HEK293T (cell line): Measurements from ENCODE around the gene TMUB1.

Experiments used
- CTCF ChIA-PET: fragments of 350-600 bp; formaldehyde crosslinking; extraction: SDS; loops from one replicate; lab custom pipeline; 2021; ENCODE audit warnings: antibody characterized with exemption, inconsistent platforms; lab: Yijun Ruan, JAX
- POLR2A ChIA-PET: fragments of 350-600 bp; formaldehyde crosslinking; extraction: SDS; loops from one replicate; lab custom pipeline; 2020; ENCODE audit warnings: antibody characterized with exemption, inconsistent platforms; lab: Yijun Ruan, JAX
- DNase-seq: peaks from one replicate; pipeline ENCODE4 v3.0.0; 2012; ENCODE audit warnings: mixed read lengths; ENCODE audit errors: extremely low spot score
- ARNT ChIP-seq: fragments of 450-650 bp; IDR thresholded peaks from 2 replicates; pipeline ENCODE4 v1.6.1; 2017; ENCODE audit warnings: mild to moderate bottlenecking
- BHLHE40 ChIP-seq: fragments of 450-650 bp; IDR thresholded peaks from 2 replicates; pipeline ENCODE4 v1.6.1; 2016; ENCODE audit warnings: mild to moderate bottlenecking, moderate library complexity, borderline replicate concordance
- CTBP1 ChIP-seq: fragments of 450-650 bp; IDR thresholded peaks from 2 replicates; pipeline ENCODE4 v1.6.1; 2016; ENCODE audit warnings: borderline replicate concordance
- ELF4 ChIP-seq: fragments of 450-650 bp; IDR thresholded peaks from 2 replicates; pipeline ENCODE4 v1.6.1; 2017; ENCODE audit warnings: antibody characterized with exemption
- FOXA1 ChIP-seq: fragments of 450-650 bp; IDR thresholded peaks from 2 replicates; pipeline ENCODE4 v1.6.1; 2016; ENCODE audit warnings: mild to moderate bottlenecking
- FOXK2 ChIP-seq: fragments of 450-650 bp; IDR thresholded peaks from 2 replicates; pipeline ENCODE4 v1.6.1; 2016; ENCODE audit warnings: mild to moderate bottlenecking
- FOXM1 ChIP-seq: fragments of 450-650 bp; IDR thresholded peaks from 2 replicates; pipeline ENCODE4 v1.6.1; 2017; ENCODE audit warnings: mild to moderate bottlenecking, borderline replicate concordance
- HDGF ChIP-seq: fragments of 450-650 bp; IDR thresholded peaks from 2 replicates; pipeline ENCODE4 v1.6.1; 2017; ENCODE audit warnings: antibody characterized with exemption, borderline replicate concordance
- L3MBTL2 ChIP-seq: fragments of 450-650 bp; conservative IDR thresholded peaks from 2 replicates; pipeline ENCODE4 v1.6.1; 2016; ENCODE audit warnings: mild to moderate bottlenecking
- LEF1 ChIP-seq: fragments of 450-650 bp; IDR thresholded peaks from 2 replicates; pipeline ENCODE4 v1.6.1; 2017; ENCODE audit warnings: mild to moderate bottlenecking, borderline replicate concordance
- NFRKB ChIP-seq: fragments of 450-650 bp; IDR thresholded peaks from 2 replicates; pipeline ENCODE4 v1.6.1; 2016; ENCODE audit warnings: mild to moderate bottlenecking, moderate library complexity
- SP1 ChIP-seq: fragments of 450-650 bp; IDR thresholded peaks from 2 replicates; pipeline ENCODE4 v1.6.1; 2017
- SUZ12 ChIP-seq: fragments of 450-650 bp; IDR thresholded peaks from 2 replicates; pipeline ENCODE4 v1.6.1; 2016; ENCODE audit warnings: mild to moderate bottlenecking
- TARDBP ChIP-seq: fragments of 450-650 bp; IDR thresholded peaks from 2 replicates; pipeline ENCODE4 v1.6.1; 2016
- ZNF384 ChIP-seq: fragments of 450-650 bp; IDR thresholded peaks from 2 replicates; pipeline ENCODE4 v1.6.1; 2016
- TF ChIP-seq, protein P1 (sequence below): fragments of 450-650 bp; IDR thresholded peaks from 2 replicates; pipeline ENCODE4 v1.6.1; 2016

Gene TMUB1

DNA sequence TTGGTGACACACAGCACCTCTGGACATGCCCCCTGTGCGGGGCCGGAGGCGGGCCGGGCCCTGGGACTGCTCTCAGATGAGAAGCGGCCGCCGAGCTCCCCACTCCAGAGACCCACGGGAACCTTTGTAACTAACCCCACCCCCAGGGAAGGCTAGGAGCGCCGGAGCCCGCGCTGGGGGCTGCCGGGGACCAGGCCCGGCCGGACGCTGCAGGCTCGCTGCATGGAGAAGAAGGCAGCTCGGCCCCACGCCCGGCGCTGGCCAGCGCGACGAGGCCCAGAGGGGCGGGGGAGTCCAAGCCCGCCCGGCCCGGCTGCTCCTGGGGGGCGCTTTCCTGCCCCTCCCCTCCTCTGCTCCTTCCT lies 39.5 kb upstream of the TMUB1 start:
- CTCF ChIA-PET = interaction anchor here (1.9 kb wide), 1 partner anchor 11 kb away, joined by 4 read pairs; no protein-coding TSS in a partner anchor
- no peak for DNase-seq
- POLR2A ChIA-PET = interaction anchor here (0.7 kb wide), 1 partner anchor 95 kb away, joined by 5 read pairs; the partner anchor contains the start of gene ABCB8
- TF ChIP-seq HDGF (no peak), SP1 (no peak), FOXM1 (no peak), ZNF384 (no peak), TARDBP (no peak), ARNT (no peak), FOXK2 (no peak), CTBP1 (no peak), BHLHE40 (no peak), SUZ12 (no peak), NFRKB (no peak), LEF1 (no peak), ELF4 (no peak), FOXA1 (no peak), L3MBTL2 (no peak)
- TF ChIP-seq, protein P1, sequence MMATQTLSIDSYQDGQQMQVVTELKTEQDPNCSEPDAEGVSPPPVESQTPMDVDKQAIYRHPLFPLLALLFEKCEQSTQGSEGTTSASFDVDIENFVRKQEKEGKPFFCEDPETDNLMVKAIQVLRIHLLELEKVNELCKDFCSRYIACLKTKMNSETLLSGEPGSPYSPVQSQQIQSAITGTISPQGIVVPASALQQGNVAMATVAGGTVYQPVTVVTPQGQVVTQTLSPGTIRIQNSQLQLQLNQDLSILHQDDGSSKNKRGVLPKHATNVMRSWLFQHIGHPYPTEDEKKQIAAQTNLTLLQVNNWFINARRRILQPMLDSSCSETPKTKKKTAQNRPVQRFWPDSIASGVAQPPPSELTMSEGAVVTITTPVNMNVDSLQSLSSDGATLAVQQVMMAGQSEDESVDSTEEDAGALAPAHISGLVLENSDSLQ = no peak

DNA sequence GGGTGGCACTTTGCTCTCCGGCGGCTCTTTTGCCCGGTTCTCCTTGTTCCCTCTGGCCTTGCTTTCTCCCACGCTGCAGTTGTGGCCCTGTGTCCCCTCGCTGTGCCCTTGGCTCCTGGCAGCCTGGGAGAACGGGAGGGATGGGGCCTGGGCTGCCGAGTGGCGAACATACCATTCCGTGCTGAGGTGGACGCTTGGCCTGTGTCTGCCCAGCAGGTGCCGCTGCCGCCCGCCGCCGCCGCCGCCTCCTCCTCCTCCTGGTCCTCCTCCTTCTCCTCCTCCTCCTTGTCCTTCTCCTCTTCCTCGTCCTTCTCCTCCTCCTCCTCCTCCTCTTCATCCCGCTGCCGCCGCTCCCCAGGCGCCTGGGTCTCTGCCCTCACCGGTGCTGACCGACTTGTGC lies 39.0 kb upstream of the TMUB1 start:
- CTCF ChIA-PET = no interaction called here
- TF ChIP-seq, protein P1 = no peak
- no peak for TF ChIP-seq HDGF
- no peak for TF ChIP-seq CTBP1
- no peak for TF ChIP-seq TARDBP
- POLR2A ChIA-PET = interaction anchor here (0.7 kb wide), 1 partner anchor 94 kb away, joined by 5 read pairs; the partner anchor contains the start of gene ABCB8
- DNase-seq = no peak

DNA sequence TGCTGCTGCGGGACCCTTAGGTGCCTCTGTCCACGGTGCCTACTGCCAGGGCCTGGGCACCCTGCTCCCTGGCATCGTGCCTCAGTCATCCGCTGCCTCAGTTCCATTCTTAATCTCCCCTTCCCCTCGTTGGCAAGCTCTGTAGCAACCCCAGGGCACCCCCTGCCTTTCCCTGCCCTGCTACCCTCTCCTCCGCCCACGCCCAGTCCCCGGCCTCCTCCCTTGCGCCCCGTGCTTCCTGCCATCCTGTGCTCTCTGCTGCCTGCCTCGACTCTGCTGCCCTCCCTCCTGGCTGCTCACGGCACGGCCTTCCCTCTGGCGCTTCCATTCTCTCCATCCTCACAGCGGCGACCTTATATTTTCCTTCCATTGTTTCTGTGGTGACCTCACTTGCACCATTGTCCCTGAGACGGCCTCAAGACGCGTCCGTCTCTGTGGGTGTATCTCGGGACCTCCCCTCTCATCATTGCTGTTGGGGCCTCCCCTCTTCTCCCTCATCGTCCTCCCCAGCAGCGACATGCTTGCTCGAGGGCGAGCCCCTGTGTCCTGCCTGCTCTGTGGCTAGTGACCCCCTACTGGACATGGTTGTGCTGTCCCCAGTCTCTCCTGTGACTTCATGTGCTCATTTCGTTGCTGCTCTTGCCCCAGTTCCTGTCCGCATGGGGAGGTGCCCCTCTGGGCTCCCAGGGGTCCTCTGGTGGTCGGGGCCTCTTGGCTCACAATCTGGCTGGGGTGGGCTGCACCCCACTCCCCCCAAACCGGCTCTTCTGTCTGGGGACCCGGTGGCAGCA lies 38.3 kb upstream of the TMUB1 start:
- ChIA-PET CTCF (interaction anchor here (0.9 to 1.3 kb wide), 2 partner anchors 9 to 11 kb away, joined by 3 to 5 read pairs; no protein-coding TSS in a partner anchor), POLR2A (no interaction called here)
- TF ChIP-seq LEF1 = no peak
- no peak for TF ChIP-seq CTBP1
- TF ChIP-seq SP1 = no peak
- no peak for TF ChIP-seq ARNT
- no peak for TF ChIP-seq HDGF
- no peak for TF ChIP-seq SUZ12
- no peak for TF ChIP-seq L3MBTL2
- TF ChIP-seq ELF4 = no peak
- no peak for DNase-seq

DNA sequence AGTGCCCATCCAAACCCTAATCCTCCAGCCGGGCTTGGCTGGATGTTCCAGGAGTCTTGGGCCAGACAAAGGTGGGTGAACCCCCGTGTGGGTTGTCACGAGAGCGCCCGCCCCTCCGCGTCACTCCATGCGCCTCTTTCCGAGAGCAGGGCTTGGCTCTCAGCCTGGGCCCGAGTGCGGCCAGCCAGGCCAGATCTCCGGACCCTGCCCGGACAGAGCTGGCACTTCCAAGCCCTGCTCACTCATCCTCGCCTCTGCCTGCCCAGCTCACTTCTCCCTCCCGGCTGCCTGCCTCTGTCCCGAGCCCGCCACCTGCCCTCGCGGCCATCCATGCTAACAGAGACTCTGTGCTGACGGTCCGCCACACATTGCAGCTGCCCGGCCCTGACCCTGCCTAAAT lies 37.6 kb upstream of the TMUB1 start:
- CTCF ChIA-PET = interaction anchor here (0.9 to 1.3 kb wide), 2 partner anchors 10 kb away, joined by 3 to 5 read pairs; no protein-coding TSS in a partner anchor
- POLR2A ChIA-PET = interaction anchor here (1.1 kb wide), 1 partner anchor 47 kb away, joined by 3 read pairs; no protein-coding TSS in a partner anchor
- no peak for DNase-seq
- TF ChIP-seq ZNF384 = no peak
- TF ChIP-seq ARNT = no peak
- no peak for TF ChIP-seq BHLHE40
- TF ChIP-seq FOXK2 = no peak
- no peak for TF ChIP-seq L3MBTL2
- TF ChIP-seq, protein P1 = no peak
- no peak for TF ChIP-seq LEF1
- TF ChIP-seq CTBP1 = no peak
- TF ChIP-seq FOXM1 = no peak
- TF ChIP-seq SUZ12 = no peak
- no peak for TF ChIP-seq ELF4
- no peak for TF ChIP-seq SP1
- no peak for TF ChIP-seq FOXA1
- no peak for TF ChIP-seq TARDBP
- no peak for TF ChIP-seq HDGF
- no peak for TF ChIP-seq NFRKB

DNA sequence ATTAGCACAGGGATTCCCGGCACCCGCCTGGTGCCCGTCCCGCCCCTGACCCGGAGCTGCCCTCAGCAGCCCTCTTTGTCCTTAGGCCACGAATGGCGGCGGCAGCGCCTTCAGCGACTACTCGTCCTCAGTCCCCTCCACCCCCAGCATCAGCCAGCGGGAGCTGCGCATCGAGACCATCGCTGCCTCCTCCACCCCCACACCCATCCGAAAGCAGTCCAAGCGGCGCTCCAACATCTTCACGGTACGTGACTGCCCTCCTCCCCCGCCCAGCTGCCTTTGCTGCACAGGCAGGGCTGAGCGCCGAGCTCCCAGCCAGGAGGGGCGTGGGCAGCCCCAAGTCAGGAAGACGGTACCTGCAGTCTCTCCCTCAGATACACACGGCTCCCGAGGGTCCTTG lies 36.6 kb upstream of the TMUB1 start:
- POLR2A ChIA-PET = interaction anchor here (1.1 kb wide), 1 partner anchor 48 kb away, joined by 3 read pairs; no protein-coding TSS in a partner anchor
- DNase-seq = no peak
- CTCF ChIA-PET = interaction anchor here (1.0 to 1.3 kb wide), 2 partner anchors 9 to 10 kb away, joined by 5 read pairs; no protein-coding TSS in a partner anchor
- TF ChIP-seq CTBP1 (no peak), FOXM1 (no peak), BHLHE40 (no peak), LEF1 (no peak), ZNF384 (no peak)

DNA sequence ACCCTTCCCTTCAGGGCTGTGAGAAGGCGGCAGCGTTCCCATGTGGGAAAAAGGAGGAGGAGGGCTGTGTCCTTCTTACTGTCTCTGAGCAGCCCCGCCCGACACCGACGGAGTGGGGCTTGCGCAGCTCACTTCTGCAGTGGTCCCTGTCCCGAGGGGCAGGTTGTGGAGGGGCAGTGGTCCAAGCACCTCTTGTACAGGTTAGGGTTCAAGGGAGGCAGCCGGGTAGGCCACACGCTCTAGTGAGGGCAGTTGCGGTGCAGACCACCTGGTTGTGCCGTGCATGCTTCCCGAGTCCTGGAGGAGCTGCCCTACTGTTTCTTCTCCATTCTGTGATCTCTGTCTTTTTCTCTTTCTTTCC lies 35.7 kb upstream of the TMUB1 start:
- POLR2A ChIA-PET = no interaction called here
- CTCF ChIA-PET = interaction anchor here (1.0 kb wide), 1 partner anchor 9 kb away, joined by 5 read pairs; no protein-coding TSS in a partner anchor
- TF ChIP-seq NFRKB = no peak
- no peak for TF ChIP-seq TARDBP
- no peak for TF ChIP-seq SP1
- no peak for TF ChIP-seq LEF1
- TF ChIP-seq HDGF = no peak
- TF ChIP-seq, protein P1 = no peak
- TF ChIP-seq ELF4 = no peak
- TF ChIP-seq CTBP1 = no peak
- no peak for TF ChIP-seq SUZ12
- no peak for TF ChIP-seq BHLHE40
- no peak for TF ChIP-seq L3MBTL2
- TF ChIP-seq ARNT = no peak
- TF ChIP-seq ZNF384 = no peak
- no peak for TF ChIP-seq FOXK2
- no peak for TF ChIP-seq FOXA1
- no peak for TF ChIP-seq FOXM1
- DNase-seq = no peak
